Erythroblast (primary cell): ENCODE data around the gene RBM22.

ENCODE experiments used
- DNase-seq, 2 experiments: peaks; one replicate each; lab custom pipeline; 2025; lab: John Stamatoyannopoulos, UW
- GATA1 ChIP-seq: IDR thresholded peaks from 2 replicates; pipeline ENCODE4 v1.6.1; 2011; ENCODE audit warnings: low read depth, mild to moderate bottlenecking, control low read depth, low read length, moderate library complexity
- POLR2A ChIP-seq: IDR thresholded peaks from 2 replicates; pipeline ENCODE4 v1.6.1; 2011; ENCODE audit warnings: mild to moderate bottlenecking, low read length

Gene RBM22

GRCh38 chr5:150662731-150663516, 37.9 kb downstream of the RBM22 start:
- no peak for DNase-seq
- TF ChIP-seq GATA1 = no peak
- TF ChIP-seq POLR2A = no peak

- DNase-seq = no peak
- no peak for TF ChIP-seq POLR2A
- TF ChIP-seq GATA1 = no peak
Observed at GRCh38 chr5:150661821-150662596, 38.9 kb downstream of the RBM22 start.

GRCh38 chr5:150661086-150661485, 39.8 kb downstream of the RBM22 start, which contains the start of gene MYOZ3:
TSS of gene MYOZ3 (plus strand) at chr5:150661251. CDS start at chr5:150662942, 1,691 bp downstream.
- DNase-seq = no peak
- TF ChIP-seq GATA1 = no peak
- no peak for TF ChIP-seq POLR2A

GRCh38 chr5:150660108-150660831, 40.6 kb downstream of the RBM22 start:
- no peak for TF ChIP-seq GATA1
- no peak for TF ChIP-seq POLR2A
- no peak for DNase-seq

- DNase-seq = no peak
- TF ChIP-seq GATA1 = no peak
- TF ChIP-seq POLR2A = no peak
Observed at GRCh38 chr5:150659360-150660107, 41.3 kb downstream of the RBM22 start.

- no peak for DNase-seq
- TF ChIP-seq GATA1 (no peak), POLR2A (no peak)
Observed at GRCh38 chr5:150658699-150659265, 42.1 kb downstream of the RBM22 start.

GRCh38 chr5:150658121-150658520, 42.7 kb downstream of the RBM22 start:
- DNase-seq = no peak
- TF ChIP-seq GATA1 (no peak), POLR2A (no peak)

GRCh38 chr5:150656191-150657132, 44.4 kb downstream of the RBM22 start:
- no peak for TF ChIP-seq POLR2A
- no peak for TF ChIP-seq GATA1
- DNase-seq = peak; percentile 84 to 87

- DNase-seq = no peak
- no peak for TF ChIP-seq POLR2A
- TF ChIP-seq GATA1 = no peak
Observed at GRCh38 chr5:150655221-150655620, 45.6 kb downstream of the RBM22 start.

GRCh38 chr5:150653762-150654556, 46.9 kb downstream of the RBM22 start:
- no peak for DNase-seq
- TF ChIP-seq POLR2A (no peak), GATA1 (no peak)
